ENCODE data around the gene GPR87.

GPR87 gene

DNA sequence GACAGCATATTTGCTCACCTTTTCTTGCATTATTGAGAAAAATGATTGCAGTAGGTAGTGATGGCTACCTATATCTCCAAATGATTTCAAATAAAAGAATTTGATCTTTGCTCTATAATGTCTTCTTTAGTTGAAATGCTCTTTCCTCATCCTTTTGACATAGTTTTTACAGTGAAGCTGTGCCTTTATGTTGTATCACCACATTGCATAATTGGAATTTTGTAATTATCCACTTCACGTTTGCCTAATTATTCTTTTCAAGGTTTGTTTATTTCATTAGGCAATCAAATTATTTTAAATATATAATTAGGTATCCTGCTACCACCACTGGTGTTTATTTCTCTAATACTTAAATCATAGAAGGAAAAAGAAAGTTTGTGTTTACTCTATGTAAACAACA lies 34.0 kb upstream of the GPR87 start:
- Histone ChIP-seq H3K36me3 (ENCODE audit: insufficient read depth, low read length) (no peaks in the 10 kb centered on the region), H3F3A (ENCODE audit: insufficient read depth, low read length) (no peaks in the 10 kb centered on the region), H3K9ac (ENCODE audit: low read length) (no peak overlapping the region), H3K9me2 (ENCODE audit: low read depth, low read length) (no peaks in the 10 kb centered on the region), H3K4me2 (ENCODE audit: low read length) (no peak overlapping the region), H3K27ac (ENCODE audit: low read depth, low read length, poor library complexity, severe bottlenecking) (no peak overlapping the region), H3K4me3 (ENCODE audit: low read depth, low read length, poor library complexity, severe bottlenecking) (no peak overlapping the region), H3K9me3 (ENCODE audit: low read length) (no peaks in the 10 kb centered on the region), H3K27me3 (ENCODE audit: insufficient read depth, low read length) (no peaks in the 10 kb centered on the region), H4K20me1 (ENCODE audit: insufficient read depth, low read length) (no peaks in the 10 kb centered on the region), H3K4me1 (ENCODE audit: insufficient read depth, low read length, severe bottlenecking) (no peaks in the 10 kb centered on the region), H3K79me2 (ENCODE audit: insufficient read depth, low read length) (no peaks in the 10 kb centered on the region), H2AFZ (ENCODE audit: low read length) (no peak overlapping the region)
- TF ChIP-seq, protein P1, sequence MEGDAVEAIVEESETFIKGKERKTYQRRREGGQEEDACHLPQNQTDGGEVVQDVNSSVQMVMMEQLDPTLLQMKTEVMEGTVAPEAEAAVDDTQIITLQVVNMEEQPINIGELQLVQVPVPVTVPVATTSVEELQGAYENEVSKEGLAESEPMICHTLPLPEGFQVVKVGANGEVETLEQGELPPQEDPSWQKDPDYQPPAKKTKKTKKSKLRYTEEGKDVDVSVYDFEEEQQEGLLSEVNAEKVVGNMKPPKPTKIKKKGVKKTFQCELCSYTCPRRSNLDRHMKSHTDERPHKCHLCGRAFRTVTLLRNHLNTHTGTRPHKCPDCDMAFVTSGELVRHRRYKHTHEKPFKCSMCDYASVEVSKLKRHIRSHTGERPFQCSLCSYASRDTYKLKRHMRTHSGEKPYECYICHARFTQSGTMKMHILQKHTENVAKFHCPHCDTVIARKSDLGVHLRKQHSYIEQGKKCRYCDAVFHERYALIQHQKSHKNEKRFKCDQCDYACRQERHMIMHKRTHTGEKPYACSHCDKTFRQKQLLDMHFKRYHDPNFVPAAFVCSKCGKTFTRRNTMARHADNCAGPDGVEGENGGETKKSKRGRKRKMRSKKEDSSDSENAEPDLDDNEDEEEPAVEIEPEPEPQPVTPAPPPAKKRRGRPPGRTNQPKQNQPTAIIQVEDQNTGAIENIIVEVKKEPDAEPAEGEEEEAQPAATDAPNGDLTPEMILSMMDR (IDR thresholded peaks at IDR 0.05; ENCODE audit: low read length) = no peak
- TF ChIP-seq EZH2 (IDR thresholded peaks at IDR 0.05; ENCODE audit: borderline replicate concordance, low read length) = no peak

DNA sequence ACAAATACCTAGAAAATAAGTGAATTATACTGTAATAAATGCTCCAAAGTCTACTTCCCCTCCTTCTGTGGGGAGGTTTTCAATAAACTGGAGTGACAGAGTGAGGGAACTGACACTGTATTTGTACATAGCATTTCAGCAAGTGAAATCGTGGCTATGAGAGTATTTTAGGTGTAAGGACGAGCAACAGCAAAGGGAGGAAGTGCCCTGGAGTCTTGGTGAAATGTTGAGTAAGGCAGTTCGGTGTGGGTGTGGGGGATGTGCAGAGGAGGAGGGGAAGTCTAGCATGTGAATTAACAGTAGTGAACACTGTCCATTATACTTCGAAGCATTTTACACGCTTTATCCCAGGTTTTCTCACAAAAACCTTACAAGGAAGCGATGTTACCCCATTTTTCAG lies 30.8 kb upstream of the GPR87 start:
- no peak overlapping the region for H3K27ac ChIP-seq (ENCODE audit: low read depth, low read length, poor library complexity, severe bottlenecking)
- no peaks in the 10 kb centered on the region for H4K20me1 ChIP-seq (ENCODE audit: insufficient read depth, low read length)

DNA sequence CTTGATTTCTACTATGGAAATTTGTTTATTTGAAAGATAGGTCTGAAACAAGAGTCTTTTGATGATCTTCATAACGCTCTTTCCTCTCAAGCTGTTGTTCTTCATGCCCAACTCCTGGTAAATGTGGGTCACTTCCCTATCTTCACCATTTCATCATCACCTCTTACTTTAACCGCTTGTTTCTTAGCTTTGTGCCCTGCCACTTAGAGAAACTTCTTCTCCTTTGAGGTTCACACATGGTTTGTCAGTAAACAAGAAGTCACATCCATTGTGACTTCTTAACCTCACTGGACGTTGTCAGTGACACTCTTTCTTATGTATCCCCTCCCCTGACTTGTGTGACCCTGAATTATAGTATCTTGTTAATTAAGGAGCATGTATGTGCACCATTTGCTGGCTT lies 29.7 kb upstream of the GPR87 start:
- Histone ChIP-seq H3K36me3 (ENCODE audit: insufficient read depth, low read length) (no peaks in the 10 kb centered on the region), H3K4me1 (ENCODE audit: insufficient read depth, low read length, severe bottlenecking) (no peaks in the 10 kb centered on the region), H3K4me2 (ENCODE audit: low read length) (no peak overlapping the region), H3K27me3 (ENCODE audit: insufficient read depth, low read length) (no peaks in the 10 kb centered on the region), H3K9me2 (ENCODE audit: low read depth, low read length) (no peaks in the 10 kb centered on the region), H3K27ac (ENCODE audit: low read depth, low read length, poor library complexity, severe bottlenecking) (no peak overlapping the region), H2AFZ (ENCODE audit: low read length) (no peak overlapping the region), H3K9ac (ENCODE audit: low read length) (no peak overlapping the region), H3K4me3 (ENCODE audit: low read depth, low read length, poor library complexity, severe bottlenecking) (no peak overlapping the region), H3F3A (ENCODE audit: insufficient read depth, low read length) (no peaks in the 10 kb centered on the region), H3K9me3 (ENCODE audit: low read length) (no peaks in the 10 kb centered on the region), H3K79me2 (ENCODE audit: insufficient read depth, low read length) (no peaks in the 10 kb centered on the region), H4K20me1 (ENCODE audit: insufficient read depth, low read length) (no peaks in the 10 kb centered on the region)
- TF ChIP-seq, protein P1 (IDR thresholded peaks at IDR 0.05; ENCODE audit: low read length) = no peak
- no peak for TF ChIP-seq EZH2 (IDR thresholded peaks at IDR 0.05; ENCODE audit: borderline replicate concordance, low read length)

More for the DNA sequence above, 30.8 kb upstream of the GPR87 start:
- Histone ChIP-seq H3K9me2 (ENCODE audit: low read depth, low read length) (no peaks in the 10 kb centered on the region), H2AFZ (ENCODE audit: low read length) (no peak overlapping the region), H3K4me1 (ENCODE audit: insufficient read depth, low read length, severe bottlenecking) (no peaks in the 10 kb centered on the region), H3K79me2 (ENCODE audit: insufficient read depth, low read length) (no peaks in the 10 kb centered on the region), H3F3A (ENCODE audit: insufficient read depth, low read length) (no peaks in the 10 kb centered on the region), H3K36me3 (ENCODE audit: insufficient read depth, low read length) (no peaks in the 10 kb centered on the region), H3K4me2 (ENCODE audit: low read length) (no peak overlapping the region), H3K9ac (ENCODE audit: low read length) (no peak overlapping the region), H3K4me3 (ENCODE audit: low read depth, low read length, poor library complexity, severe bottlenecking) (no peak overlapping the region), H3K27me3 (ENCODE audit: insufficient read depth, low read length) (no peaks in the 10 kb centered on the region), H3K9me3 (ENCODE audit: low read length) (no peaks in the 10 kb centered on the region)
- TF ChIP-seq, protein P1 (IDR thresholded peaks at IDR 0.05; ENCODE audit: low read length) = no peak
- no peak for TF ChIP-seq EZH2 (IDR thresholded peaks at IDR 0.05; ENCODE audit: borderline replicate concordance, low read length)

Measured in OCI-LY1 (cell line).